Omental fat pad (tissue), 4 donors: ENCODE results near the gene OSTN. TPM values are rescaled to one million over a fixed set of nuclear protein-coding genes. Genes with fewer than 3 reads are reported as not detected.

Experiments used
- ATAC-seq: fragments of 150-250 bp; one replicate; pipeline ENCODE4 v1.9.1; 2016; ENCODE audit warnings: mild to moderate bottlenecking, moderate library complexity; ENCODE audit not compliant: low FRiP score
- DNase-seq: peaks from one replicate; pipeline ENCODE4 v3.0.0-alpha.2; 2019; ENCODE audit warnings: low spot score
- total RNA-seq, 4 donors: library from RNA; depleted of rRNA; stranded (reverse); fragments of >200 nt; gene quantifications; one replicate each; pipeline ENCODE4 v1.1.0, GENCODE V29; 2016
- TF ChIP-seq, protein P1 (sequence below), 3 donors: fragments of 450-650 bp; IDR thresholded peaks; one replicate each; pipeline ENCODE4 v1.5.1; 2016 to 2017; ENCODE audit warnings: antibody characterized with exemption in 3 of 3, mild to moderate bottlenecking in 3 of 3, moderate library complexity in 2 of 3

Gene OSTN
- total RNA-seq, 4 donors from 2014 or later = not detected

DNA sequence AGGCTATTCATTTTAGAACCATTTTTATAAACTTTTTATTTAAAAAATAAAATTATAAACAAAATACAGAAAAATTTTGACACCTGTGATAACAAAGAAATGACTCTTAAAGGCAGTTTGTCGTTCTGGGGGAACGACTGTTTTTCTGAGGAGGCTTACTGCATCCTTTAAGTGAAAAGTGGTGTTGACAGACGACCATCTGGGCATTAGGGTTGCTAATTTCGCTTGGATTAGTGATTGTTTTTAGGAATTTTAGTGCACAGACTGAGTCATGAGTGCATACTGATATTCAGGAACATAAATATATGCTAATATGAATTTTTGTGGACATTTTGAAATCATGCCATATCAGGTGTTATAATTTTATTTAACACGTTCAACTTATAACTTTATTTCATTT is 28.5 kb downstream of the OSTN start:
- ATAC-seq (no peak), DNase-seq (no peak)
- TF ChIP-seq, protein P1, sequence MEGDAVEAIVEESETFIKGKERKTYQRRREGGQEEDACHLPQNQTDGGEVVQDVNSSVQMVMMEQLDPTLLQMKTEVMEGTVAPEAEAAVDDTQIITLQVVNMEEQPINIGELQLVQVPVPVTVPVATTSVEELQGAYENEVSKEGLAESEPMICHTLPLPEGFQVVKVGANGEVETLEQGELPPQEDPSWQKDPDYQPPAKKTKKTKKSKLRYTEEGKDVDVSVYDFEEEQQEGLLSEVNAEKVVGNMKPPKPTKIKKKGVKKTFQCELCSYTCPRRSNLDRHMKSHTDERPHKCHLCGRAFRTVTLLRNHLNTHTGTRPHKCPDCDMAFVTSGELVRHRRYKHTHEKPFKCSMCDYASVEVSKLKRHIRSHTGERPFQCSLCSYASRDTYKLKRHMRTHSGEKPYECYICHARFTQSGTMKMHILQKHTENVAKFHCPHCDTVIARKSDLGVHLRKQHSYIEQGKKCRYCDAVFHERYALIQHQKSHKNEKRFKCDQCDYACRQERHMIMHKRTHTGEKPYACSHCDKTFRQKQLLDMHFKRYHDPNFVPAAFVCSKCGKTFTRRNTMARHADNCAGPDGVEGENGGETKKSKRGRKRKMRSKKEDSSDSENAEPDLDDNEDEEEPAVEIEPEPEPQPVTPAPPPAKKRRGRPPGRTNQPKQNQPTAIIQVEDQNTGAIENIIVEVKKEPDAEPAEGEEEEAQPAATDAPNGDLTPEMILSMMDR (IDR thresholded peaks at IDR 0.05) = no peak

DNA sequence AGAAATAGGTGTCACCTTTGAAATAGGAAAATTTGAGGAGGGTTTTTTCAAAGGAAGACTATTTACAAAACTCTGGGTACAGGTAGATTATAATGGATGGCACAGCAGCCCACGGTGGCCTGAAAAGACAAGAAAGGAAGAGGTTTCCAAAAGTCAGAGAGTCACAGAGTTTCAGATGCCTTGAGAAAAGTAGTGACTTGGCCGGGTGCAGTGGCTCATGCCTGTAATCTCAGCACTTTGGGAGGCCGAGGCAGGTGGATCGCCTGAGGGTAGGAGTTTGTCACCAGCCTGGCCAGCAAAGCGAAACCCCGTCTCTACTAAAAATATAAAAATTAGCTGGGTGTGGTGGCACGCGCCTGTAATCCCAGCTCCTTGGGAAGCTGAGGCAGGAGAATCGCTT is 35.2 kb downstream of the OSTN start:
- ATAC-seq (no peak), DNase-seq (no peak)
- TF ChIP-seq, protein P1 (IDR thresholded peaks at IDR 0.05) = no peak

DNA sequence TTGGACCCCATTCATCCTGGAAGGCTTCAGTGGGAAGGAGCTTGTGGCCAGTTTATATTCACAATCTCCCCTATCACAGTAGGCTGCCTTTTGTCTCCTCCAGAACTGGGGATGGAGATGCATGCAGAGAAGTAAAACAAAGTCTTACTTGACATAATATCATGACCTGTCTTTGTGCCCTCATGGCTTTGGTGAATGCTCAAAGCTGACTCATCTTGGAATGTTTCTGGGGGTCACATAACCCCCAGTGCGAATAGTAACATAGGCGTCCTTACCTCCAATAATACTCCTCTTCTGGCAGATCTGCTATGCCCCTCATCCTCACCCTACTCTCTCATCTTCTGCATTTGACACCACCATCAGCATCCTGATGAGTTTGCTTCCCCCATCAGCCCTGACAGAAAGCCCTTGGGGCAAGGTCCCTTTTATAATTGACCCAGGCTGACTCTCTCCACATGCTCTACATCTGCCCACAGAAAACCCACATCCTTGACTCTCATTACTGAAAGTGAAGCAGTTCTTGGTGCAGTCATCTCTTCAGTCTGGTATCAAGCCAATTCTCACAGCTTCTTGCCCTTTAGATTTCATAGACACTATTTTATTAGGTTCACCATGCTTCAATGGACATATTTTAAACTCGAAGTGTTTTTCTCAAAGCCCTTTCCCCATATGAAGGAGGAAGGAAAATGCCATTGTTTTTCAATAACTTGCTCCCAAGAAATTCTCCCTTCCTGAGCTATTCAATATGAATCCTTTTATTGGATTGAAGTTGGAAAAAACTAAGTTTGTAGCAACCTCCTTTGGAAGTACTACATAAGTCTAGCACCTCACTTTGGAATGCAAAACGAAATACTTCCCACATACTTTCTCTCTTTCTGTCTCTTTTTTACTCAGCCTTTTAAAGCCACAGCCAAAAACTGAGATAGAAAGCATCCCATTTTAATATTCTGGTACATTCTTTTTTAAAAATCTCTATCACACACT is 36.6 kb downstream of the OSTN start:
- TF ChIP-seq, protein P1 (IDR thresholded peaks at IDR 0.05) = no peak
- DNase-seq (no peak), ATAC-seq (no peak)

DNA sequence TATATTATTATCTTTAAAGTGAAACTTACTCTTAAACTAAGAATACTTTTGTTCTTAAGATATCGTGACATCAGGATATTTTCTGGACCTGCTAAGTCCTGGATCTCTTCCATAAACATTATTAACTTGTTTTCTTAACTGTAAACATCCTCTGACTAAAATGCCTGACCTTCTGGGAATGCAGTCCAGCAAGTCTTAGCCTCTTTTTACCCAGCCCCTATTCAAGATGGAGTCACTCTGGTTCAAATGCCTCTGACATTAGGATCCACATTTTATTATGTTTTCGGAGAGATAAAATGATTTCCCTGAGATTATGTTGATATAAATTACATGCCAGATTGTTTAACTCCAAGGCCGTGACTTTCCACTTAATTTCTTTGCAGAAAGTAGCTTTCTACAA is 37.6 kb downstream of the OSTN start:
- no peak for DNase-seq
- TF ChIP-seq, protein P1 (IDR thresholded peaks at IDR 0.05) = no peak
- no peak for ATAC-seq

DNA sequence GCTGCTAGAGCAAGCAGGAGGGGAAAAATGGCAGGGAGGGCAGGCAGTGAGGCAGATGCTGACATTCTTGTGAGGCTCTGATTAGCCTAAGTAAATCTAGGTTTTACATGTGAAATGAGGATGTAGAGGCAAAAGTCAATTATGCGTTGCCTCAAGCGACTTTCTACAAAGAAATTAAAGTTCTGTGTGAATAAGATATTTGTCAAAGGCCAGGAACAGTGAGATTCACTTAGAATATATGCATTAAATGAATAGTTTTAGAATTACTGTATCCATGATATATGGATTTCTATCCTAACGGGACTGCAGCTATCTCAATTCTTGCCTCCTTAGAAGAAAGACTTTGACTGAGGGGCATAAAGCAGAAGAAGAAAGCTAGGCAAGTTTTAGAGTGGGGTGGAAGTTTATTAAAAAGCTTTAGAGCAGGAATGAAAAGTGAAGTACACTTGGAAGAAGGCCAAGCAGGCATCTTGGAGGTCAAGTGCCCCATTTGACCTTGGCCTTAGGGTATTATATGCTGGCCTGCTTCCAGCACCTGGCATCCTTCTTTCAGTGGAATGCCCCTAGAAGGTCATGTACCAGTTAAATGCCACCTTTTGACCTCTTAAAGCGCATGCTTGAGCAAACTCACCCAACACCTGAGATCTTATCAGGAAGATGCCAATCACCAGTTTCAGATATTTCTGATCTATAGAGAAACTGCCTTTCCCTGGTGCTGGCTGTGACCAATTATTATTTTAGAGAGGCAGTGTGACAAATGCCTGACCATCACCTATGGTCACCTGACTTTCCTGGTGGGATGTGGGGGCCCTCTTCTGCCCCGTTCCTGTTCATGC is 38.2 kb downstream of the OSTN start:
- no peak for DNase-seq
- no peak for ATAC-seq
- TF ChIP-seq, protein P1 (IDR thresholded peaks at IDR 0.05) = no peak

DNA sequence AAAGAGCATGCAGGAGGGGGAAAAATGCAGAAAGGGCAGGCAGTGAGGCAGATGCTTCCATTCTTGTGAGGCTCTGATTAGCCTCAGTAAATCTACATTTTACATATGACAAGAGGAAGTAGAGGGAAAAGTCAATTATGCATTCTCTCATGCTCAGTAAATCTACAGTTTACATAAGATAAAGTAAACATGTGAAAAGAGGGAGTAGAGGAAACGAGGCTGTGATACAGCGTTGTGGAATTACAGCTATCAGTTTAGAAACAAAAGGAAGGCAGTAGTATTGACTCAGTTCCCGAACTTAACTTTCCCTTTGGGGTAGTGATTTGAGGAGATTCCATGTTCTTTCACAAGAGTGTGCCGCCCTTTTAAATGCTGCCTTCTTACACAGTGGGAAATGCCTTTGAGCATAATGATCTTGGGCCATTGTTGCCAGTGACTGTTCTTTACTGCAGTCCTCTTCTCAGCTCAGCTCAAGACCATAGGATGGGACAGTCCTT is 39.3 kb downstream of the OSTN start:
- TF ChIP-seq, protein P1 (IDR thresholded peaks at IDR 0.05) = no peak
- ATAC-seq (no peak), DNase-seq (no peak)
